ENCODE measurements around the gene PIGO. TPM values are rescaled to one million over a fixed set of nuclear protein-coding genes. Genes with fewer than 3 reads are reported as not detected.
A peak's percentile ranks its signal among the peaks of the same experiment; 100 is the strongest.

Gene PIGO
- total RNA-seq: 6.3 TPM

DNA sequence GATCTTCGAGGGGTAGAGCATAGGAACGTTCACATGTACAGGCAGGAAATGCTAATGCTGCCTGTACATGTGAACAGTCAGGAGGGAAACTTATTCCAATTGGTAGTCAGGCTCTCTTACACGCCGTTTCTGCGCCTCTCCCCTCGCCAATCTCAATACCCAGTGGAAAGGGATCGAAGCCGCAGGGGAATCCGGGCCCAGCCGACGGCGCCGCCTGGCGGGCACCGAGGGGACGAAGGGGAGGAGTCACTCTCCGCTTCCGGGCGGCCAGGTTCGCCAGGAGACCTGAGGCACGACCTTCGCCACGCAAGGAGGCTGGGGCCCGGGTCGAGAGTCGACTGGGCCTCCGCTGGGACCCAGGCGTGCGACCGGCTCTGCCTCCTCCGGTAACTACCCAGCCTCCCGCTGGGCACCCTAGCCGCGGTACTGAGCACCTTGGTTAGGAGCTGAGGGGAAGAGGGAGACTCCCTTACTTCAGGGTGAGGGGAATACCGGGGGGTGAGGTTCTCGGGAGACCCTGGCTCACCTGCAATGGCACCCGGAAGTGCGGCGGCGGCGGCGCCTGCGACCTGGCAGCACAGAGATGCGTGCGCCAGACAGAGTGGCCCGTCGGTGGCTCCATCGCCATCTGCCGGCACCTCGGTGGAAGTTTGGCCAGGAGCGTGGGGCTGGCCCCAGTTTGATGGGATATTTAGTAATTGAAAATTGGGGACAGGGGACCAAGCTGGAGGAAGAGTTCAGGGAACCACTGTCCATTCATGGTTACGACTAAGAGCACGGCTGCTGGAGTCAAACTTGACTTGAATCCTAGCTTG is at the start of gene PIGO:
PIGO (minus strand) TSS at position 557 of the 815 bp plus-strand sequence. CDS start 1,026 bp downstream, outside the sequence.
- Histone ChIP-seq H3K36me3 (ENCODE audit: control insufficient read depth in 3 of 3, insufficient read depth in 3 of 3, low read length in 3 of 3) (peaks cover 39 to 53% (median 46%) of the 10 kb centered on the region in 3 donors), H3K9me3 (ENCODE audit: control insufficient read depth in 3 of 3, low read length in 3 of 3) (no peaks in the 10 kb centered on the region), H3K27me3 (ENCODE audit: control insufficient read depth in 3 of 3, insufficient read depth in 3 of 3, low read length in 3 of 3) (no peaks in the 10 kb centered on the region), H3K27ac (ENCODE audit: low read depth, low read length) (peak within 1 kb of the TSS; percentile 91), H3K4me1 (ENCODE audit: control insufficient read depth in 3 of 3, insufficient read depth in 3 of 3, low read length in 3 of 3) (peaks cover 2 to 13% (median 12%) of the 10 kb centered on the region in 3 donors), H3K4me3 (ENCODE audit: low read length in 3 of 3) (peak within 1 kb of the TSS; percentile 87 to 99 (median 87)), H3K9ac (ENCODE audit: low read depth in 1 of 3, low read length in 3 of 3) (peak within 1 kb of the TSS; percentile 91 to 99 (median 95))

DNA sequence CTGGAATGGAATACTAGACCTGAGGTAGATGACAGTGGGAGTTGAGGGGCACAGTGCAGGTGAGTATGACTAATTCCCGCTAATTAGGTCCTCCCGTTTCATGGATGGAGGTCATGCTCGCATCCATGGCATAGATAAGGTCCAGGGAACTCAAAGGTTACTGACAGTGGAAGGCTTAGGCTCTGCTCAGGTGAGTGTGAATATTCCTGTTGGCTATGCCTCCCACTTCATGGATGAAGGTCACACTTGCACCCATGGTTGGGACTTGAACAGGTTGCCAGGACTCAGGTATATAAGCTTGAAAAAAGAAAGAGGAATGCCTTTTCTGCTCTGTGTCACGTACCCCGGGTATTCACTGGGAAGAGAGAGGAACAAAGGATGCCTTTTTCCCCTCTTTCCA is 45.6 kb upstream of the PIGO start:
- Histone ChIP-seq H3K27ac (ENCODE audit: low read depth, low read length) (no peak overlapping the region), H3K4me1 (ENCODE audit: control insufficient read depth in 3 of 3, insufficient read depth in 3 of 3, low read length in 3 of 3) (no peaks in the 10 kb centered on the region), H3K9me3 (ENCODE audit: control insufficient read depth in 3 of 3, low read length in 3 of 3) (peaks cover 5 to 7% (median 6%) of the 10 kb centered on the region in 3 donors), H3K27me3 (ENCODE audit: control insufficient read depth in 3 of 3, insufficient read depth in 3 of 3, low read length in 3 of 3) (no peaks in the 10 kb centered on the region), H3K9ac (ENCODE audit: low read depth in 1 of 3, low read length in 3 of 3) (no peak overlapping the region), H3K36me3 (ENCODE audit: control insufficient read depth in 3 of 3, insufficient read depth in 3 of 3, low read length in 3 of 3) (no peaks in the 10 kb centered on the region), H3K4me3 (ENCODE audit: low read length in 3 of 3) (no peak overlapping the region)

DNA sequence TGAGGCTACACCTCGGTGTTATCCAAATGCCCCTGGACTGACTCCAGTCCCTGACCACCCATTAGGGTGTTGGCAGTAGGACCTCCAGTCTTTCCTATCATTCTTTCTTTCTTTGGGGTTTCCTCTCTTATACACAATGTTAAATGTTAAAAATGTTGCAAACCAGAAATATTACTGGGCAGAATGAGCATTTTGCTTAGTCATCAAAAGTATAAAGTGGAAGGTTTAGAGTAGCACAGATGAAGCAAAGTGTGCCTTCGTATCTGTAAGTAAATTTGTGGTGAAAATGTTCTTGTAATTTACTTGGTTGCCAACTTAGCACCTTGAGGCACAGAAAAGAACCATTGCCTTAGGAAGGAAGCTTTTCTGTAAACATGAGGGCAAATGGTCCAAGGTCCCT is 43.7 kb upstream of the PIGO start:
- no peak overlapping the region for H3K9ac ChIP-seq (ENCODE audit: low read depth in 1 of 3, low read length in 3 of 3)
- no peaks in the 10 kb centered on the region for H3K36me3 ChIP-seq (ENCODE audit: control insufficient read depth in 3 of 3, insufficient read depth in 3 of 3, low read length in 3 of 3)
- peaks cover 5 to 7% (median 6%) of the 10 kb centered on the region in 3 donors for H3K9me3 ChIP-seq (ENCODE audit: control insufficient read depth in 3 of 3, low read length in 3 of 3)
- no peak overlapping the region for H3K4me3 ChIP-seq (ENCODE audit: low read length in 3 of 3)
- H3K27me3 ChIP-seq (ENCODE audit: control insufficient read depth in 3 of 3, insufficient read depth in 3 of 3, low read length in 3 of 3): no peaks in the 10 kb centered on the region
- H3K27ac ChIP-seq (ENCODE audit: low read depth, low read length): no peak overlapping the region
- H3K4me1 ChIP-seq (ENCODE audit: control insufficient read depth in 3 of 3, insufficient read depth in 3 of 3, low read length in 3 of 3): no peaks in the 10 kb centered on the region

DNA sequence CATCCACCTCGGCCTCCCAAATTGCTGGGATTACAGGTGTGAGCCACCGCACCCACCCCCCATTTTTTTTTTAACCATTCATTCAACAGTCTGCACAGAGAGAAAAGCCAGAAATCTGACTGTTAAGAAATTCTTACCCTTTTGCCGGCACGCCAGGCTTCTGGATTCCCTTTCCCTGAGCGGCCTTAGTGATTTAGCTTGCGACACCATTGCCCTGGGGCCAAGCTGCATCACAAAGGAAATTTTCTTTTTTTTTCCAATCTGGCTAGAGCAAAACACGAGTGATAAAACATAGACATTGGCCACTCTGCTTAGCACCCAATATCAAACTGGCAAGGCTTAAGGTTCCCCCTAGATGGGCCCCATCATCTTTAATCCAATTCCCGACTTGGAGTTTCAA is 40.5 kb upstream of the PIGO start:
- peaks cover 0 to 3% (median 0%) of the 10 kb centered on the region in 3 donors for H3K9me3 ChIP-seq (ENCODE audit: control insufficient read depth in 3 of 3, low read length in 3 of 3)
- no peak overlapping the region for H3K9ac ChIP-seq (ENCODE audit: low read depth in 1 of 3, low read length in 3 of 3)
- H3K27ac ChIP-seq (ENCODE audit: low read depth, low read length): no peak overlapping the region
- H3K4me3 ChIP-seq (ENCODE audit: low read length in 3 of 3): no peak overlapping the region
- no peaks in the 10 kb centered on the region for H3K4me1 ChIP-seq (ENCODE audit: control insufficient read depth in 3 of 3, insufficient read depth in 3 of 3, low read length in 3 of 3)
- H3K27me3 ChIP-seq (ENCODE audit: control insufficient read depth in 3 of 3, insufficient read depth in 3 of 3, low read length in 3 of 3): no peaks in the 10 kb centered on the region
- no peaks in the 10 kb centered on the region for H3K36me3 ChIP-seq (ENCODE audit: control insufficient read depth in 3 of 3, insufficient read depth in 3 of 3, low read length in 3 of 3)

DNA sequence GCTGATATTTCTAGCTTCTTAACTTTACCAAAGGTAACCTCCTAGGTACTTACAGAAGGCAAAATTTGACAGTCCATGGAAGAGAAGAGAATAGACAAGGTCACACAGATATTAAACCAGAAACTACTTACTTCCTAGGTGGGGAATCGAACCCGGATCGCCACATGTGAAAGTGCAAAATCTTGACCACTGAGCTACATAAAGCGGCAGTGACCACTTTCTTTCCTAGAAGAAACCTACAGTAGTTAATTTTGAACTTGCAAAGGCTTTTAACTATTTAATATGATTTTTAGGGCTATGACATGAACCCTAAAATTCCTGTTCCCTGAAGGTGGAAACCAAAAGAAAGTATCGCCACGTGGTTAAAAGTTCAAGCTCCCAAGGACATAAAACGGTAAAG is 39.6 kb upstream of the PIGO start:
- Histone ChIP-seq H3K27ac (ENCODE audit: low read depth, low read length) (no peak overlapping the region), H3K4me3 (ENCODE audit: low read length in 3 of 3) (no peak overlapping the region), H3K9ac (ENCODE audit: low read depth in 1 of 3, low read length in 3 of 3) (no peak overlapping the region), H3K4me1 (ENCODE audit: control insufficient read depth in 3 of 3, insufficient read depth in 3 of 3, low read length in 3 of 3) (no peaks in the 10 kb centered on the region), H3K9me3 (ENCODE audit: control insufficient read depth in 3 of 3, low read length in 3 of 3) (no peaks in the 10 kb centered on the region), H3K27me3 (ENCODE audit: control insufficient read depth in 3 of 3, insufficient read depth in 3 of 3, low read length in 3 of 3) (no peaks in the 10 kb centered on the region), H3K36me3 (ENCODE audit: control insufficient read depth in 3 of 3, insufficient read depth in 3 of 3, low read length in 3 of 3) (no peaks in the 10 kb centered on the region)

DNA sequence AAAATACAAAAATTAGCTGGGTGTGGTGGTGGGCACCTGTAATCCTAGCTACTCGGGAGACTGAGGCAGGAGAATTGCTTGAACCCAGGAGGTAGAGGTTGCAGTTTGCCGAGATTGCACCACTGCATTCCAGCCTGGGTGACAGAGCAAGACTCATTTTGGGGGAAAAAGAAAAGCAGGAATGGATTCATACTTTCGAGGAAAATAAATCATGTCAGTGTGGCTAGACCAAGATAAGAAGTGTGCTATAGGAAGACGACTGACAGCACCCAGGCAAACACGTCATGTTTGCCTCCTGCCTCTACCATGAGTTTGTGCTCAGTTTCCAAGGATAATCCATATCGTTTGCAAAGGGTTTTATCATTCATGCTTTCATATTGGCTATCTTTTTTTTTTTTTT is 38.5 kb upstream of the PIGO start:
- Histone ChIP-seq H3K9ac (ENCODE audit: low read depth in 1 of 3, low read length in 3 of 3) (no peak overlapping the region), H3K27ac (ENCODE audit: low read depth, low read length) (no peak overlapping the region), H3K36me3 (ENCODE audit: control insufficient read depth in 3 of 3, insufficient read depth in 3 of 3, low read length in 3 of 3) (no peaks in the 10 kb centered on the region), H3K27me3 (ENCODE audit: control insufficient read depth in 3 of 3, insufficient read depth in 3 of 3, low read length in 3 of 3) (no peaks in the 10 kb centered on the region), H3K4me3 (ENCODE audit: low read length in 3 of 3) (no peak overlapping the region), H3K9me3 (ENCODE audit: control insufficient read depth in 3 of 3, low read length in 3 of 3) (no peaks in the 10 kb centered on the region), H3K4me1 (ENCODE audit: control insufficient read depth in 3 of 3, insufficient read depth in 3 of 3, low read length in 3 of 3) (no peaks in the 10 kb centered on the region)

DNA sequence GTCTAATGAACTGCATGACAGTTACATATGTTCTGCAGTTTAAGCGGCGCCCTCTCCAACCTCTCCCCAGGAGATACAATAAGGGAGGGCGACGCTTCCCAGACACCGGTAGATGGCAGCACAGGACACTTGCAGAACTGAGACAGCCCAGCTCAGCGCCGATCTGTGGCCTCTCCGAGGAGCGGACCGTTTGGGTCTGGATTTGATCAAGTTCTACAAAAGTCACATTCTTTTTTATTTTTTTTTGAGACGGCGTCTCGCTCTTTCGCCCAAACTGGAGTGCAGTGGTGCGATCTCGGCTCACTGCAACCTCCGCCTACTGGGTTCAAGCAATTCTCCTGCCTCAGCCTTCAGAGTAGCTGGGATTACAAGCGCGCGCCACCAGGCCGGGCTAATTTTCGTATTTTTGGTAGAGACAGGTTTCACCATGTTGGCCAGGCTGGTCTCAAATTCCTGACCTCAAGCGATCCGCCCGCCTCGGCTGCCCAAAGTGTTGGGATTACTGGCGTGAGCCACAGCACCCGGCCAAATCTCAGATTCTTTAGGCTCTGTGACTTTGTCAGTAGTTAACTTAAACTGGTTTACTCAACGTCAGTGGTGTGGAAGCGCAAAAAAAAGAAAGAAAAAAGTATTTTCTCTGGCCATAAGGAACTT is 20.6 kb upstream of the PIGO start:
- no peaks in the 10 kb centered on the region for H3K9me3 ChIP-seq (ENCODE audit: control insufficient read depth in 3 of 3, low read length in 3 of 3)
- peak overlapping the region; percentile 38 to 85 (median 76) for H3K9ac ChIP-seq (ENCODE audit: low read depth in 1 of 3, low read length in 3 of 3)
- H3K27me3 ChIP-seq (ENCODE audit: control insufficient read depth in 3 of 3, insufficient read depth in 3 of 3, low read length in 3 of 3): no peaks in the 10 kb centered on the region
- H3K27ac ChIP-seq (ENCODE audit: low read depth, low read length): peak overlapping the region; percentile 86
- peaks cover 27 to 42% (median 35%) of the 10 kb centered on the region in 3 donors for H3K4me1 ChIP-seq (ENCODE audit: control insufficient read depth in 3 of 3, insufficient read depth in 3 of 3, low read length in 3 of 3)
- H3K4me3 ChIP-seq (ENCODE audit: low read length in 3 of 3): peak overlapping the region; percentile 89 to 96 (median 95)
- H3K36me3 ChIP-seq (ENCODE audit: control insufficient read depth in 3 of 3, insufficient read depth in 3 of 3, low read length in 3 of 3): no peaks in the 10 kb centered on the region

DNA sequence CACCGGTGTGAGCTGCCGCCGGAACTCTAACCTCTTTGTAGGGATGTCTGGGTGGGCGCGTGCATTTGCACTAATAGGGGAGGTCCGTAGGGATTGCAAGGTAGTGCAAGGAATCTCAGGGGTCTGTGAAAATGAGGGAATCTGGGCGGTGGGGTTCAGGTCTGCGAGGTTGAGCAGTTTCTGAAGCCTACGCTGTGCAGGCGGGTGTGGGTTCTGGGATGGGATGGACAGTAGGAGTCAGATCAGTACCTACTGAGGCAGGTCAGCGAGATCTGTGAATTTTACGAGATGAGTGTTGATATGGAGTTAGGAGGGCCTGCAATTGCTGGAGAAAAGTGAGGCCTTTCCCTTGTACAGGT is 20.1 kb upstream of the PIGO start:
- Histone ChIP-seq H3K27me3 (ENCODE audit: control insufficient read depth in 3 of 3, insufficient read depth in 3 of 3, low read length in 3 of 3) (no peaks in the 10 kb centered on the region), H3K36me3 (ENCODE audit: control insufficient read depth in 3 of 3, insufficient read depth in 3 of 3, low read length in 3 of 3) (no peaks in the 10 kb centered on the region), H3K9ac (ENCODE audit: low read depth in 1 of 3, low read length in 3 of 3) (peak overlapping the region; percentile 34 to 85 (median 76)), H3K27ac (ENCODE audit: low read depth, low read length) (peak overlapping the region; percentile 86), H3K4me1 (ENCODE audit: control insufficient read depth in 3 of 3, insufficient read depth in 3 of 3, low read length in 3 of 3) (peaks cover 31 to 46% (median 39%) of the 10 kb centered on the region in 3 donors), H3K4me3 (ENCODE audit: low read length in 3 of 3) (peak overlapping the region; percentile 89 to 96 (median 95)), H3K9me3 (ENCODE audit: control insufficient read depth in 3 of 3, low read length in 3 of 3) (no peaks in the 10 kb centered on the region)

DNA sequence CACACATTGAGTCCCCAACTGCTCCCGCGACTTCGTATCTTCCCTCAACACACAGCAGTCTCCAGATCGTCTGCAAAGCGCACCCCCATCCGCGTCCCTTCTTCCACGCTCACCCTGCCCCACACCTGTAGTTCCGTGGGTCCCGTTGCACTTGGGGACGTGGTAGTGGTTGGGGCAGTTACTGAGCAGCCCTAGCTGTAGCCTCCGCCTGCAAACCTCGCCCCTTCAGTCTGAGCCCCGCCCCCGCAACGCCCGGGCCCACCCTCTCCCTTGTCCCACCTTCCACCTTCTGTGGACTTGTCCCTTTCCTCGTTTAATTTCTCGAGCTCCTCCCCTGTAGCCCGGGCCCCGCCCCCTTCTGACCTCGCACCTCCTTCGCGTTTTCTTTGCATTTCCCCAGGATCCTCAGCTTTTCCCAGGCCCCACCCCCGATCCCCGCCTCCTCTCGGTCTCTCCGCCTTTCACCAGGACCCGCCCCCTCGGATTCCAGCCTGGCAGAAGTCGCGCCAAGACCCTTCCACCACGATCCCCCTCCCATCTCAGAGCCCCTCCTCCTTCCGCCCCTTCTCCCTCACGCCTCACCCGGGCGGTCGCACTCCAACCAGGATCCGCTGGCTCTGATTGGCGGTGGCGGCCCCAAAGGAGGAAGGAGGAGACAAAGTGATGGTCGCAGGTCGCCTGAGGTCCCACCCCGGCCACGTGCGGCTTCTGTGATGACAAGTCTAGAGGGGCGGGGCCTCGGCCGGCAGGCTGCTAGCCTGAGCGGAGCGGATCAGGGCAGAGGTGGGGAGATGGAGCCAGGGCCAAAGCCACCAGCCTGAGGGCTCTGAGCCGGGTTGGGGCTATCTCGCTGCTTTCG is 19.5 kb upstream of the PIGO start, which contains the start of gene ATOSB:
ATOSB (minus strand) TSS at position 183 of the 859 bp plus-strand sequence. CDS start 7,588 bp downstream, outside the sequence.
- H3K4me3 ChIP-seq (ENCODE audit: low read length in 3 of 3): peak within 1 kb of the TSS; percentile 89 to 96 (median 95)
- H3K4me1 ChIP-seq (ENCODE audit: control insufficient read depth in 3 of 3, insufficient read depth in 3 of 3, low read length in 3 of 3): peaks cover 34 to 49% (median 42%) of the 10 kb centered on the region in 3 donors
- peaks cover 0 to 2% (median 0%) of the 10 kb centered on the region in 3 donors for H3K36me3 ChIP-seq (ENCODE audit: control insufficient read depth in 3 of 3, insufficient read depth in 3 of 3, low read length in 3 of 3)
- H3K27me3 ChIP-seq (ENCODE audit: control insufficient read depth in 3 of 3, insufficient read depth in 3 of 3, low read length in 3 of 3): no peaks in the 10 kb centered on the region
- H3K9me3 ChIP-seq (ENCODE audit: control insufficient read depth in 3 of 3, low read length in 3 of 3): no peaks in the 10 kb centered on the region
- peak within 1 kb of the TSS; percentile 86 for H3K27ac ChIP-seq (ENCODE audit: low read depth, low read length)
- peak within 1 kb of the TSS; percentile 76 to 85 (median 84) for H3K9ac ChIP-seq (ENCODE audit: low read depth in 1 of 3, low read length in 3 of 3)

Data from skeletal muscle tissue (tissue), 4 donors.